Subcutaneous abdominal adipose tissue (tissue), 5 donors: ENCODE results near the gene CCDC126.

Source experiments
- H3K27ac ChIP-seq: one replicate; pipeline ENCODE4 v1.7.0; 2013; ENCODE audit warnings: low read depth, mild to moderate bottlenecking, inconsistent platforms, low read length, moderate library complexity
- H3K27me3 ChIP-seq, 5 donors: one replicate each; pipeline ENCODE4 v1.7.0; 2013; ENCODE audit warnings: low read length in 5 of 5, inconsistent platforms in 1 of 5; ENCODE audit not compliant: control insufficient read depth in 5 of 5, insufficient read depth in 4 of 5
- H3K36me3 ChIP-seq, 5 donors: one replicate each; pipeline ENCODE4 v1.7.0; 2013; ENCODE audit warnings: low read length in 5 of 5; ENCODE audit not compliant: control insufficient read depth in 5 of 5, insufficient read depth in 5 of 5
- H3K4me1 ChIP-seq, 5 donors: one replicate each; pipeline ENCODE4 v1.7.0; 2013; ENCODE audit warnings: low read length in 5 of 5, mild to moderate bottlenecking in 3 of 5, moderate library complexity in 1 of 5; ENCODE audit not compliant: control insufficient read depth in 5 of 5, insufficient read depth in 5 of 5
- H3K4me3 ChIP-seq, 5 donors: one replicate each; pipeline ENCODE4 v1.7.0; 2013; ENCODE audit warnings: low read length in 5 of 5, low read depth in 1 of 5
- H3K9ac ChIP-seq, 5 donors: one replicate each; pipeline ENCODE4 v1.7.0; 2013; ENCODE audit warnings: low read length in 5 of 5, mild to moderate bottlenecking in 4 of 5, moderate library complexity in 3 of 5
- H3K9me3 ChIP-seq, 5 donors: one replicate each; pipeline ENCODE4 v1.7.0; 2013; ENCODE audit warnings: low read length in 5 of 5; ENCODE audit not compliant: control insufficient read depth in 5 of 5
- donor health status: healthy.
- donor health status: healthy.
- donor health status: healthy.
- donor health status: healthy.
- donor health status: healthy.

The CCDC126 gene

DNA sequence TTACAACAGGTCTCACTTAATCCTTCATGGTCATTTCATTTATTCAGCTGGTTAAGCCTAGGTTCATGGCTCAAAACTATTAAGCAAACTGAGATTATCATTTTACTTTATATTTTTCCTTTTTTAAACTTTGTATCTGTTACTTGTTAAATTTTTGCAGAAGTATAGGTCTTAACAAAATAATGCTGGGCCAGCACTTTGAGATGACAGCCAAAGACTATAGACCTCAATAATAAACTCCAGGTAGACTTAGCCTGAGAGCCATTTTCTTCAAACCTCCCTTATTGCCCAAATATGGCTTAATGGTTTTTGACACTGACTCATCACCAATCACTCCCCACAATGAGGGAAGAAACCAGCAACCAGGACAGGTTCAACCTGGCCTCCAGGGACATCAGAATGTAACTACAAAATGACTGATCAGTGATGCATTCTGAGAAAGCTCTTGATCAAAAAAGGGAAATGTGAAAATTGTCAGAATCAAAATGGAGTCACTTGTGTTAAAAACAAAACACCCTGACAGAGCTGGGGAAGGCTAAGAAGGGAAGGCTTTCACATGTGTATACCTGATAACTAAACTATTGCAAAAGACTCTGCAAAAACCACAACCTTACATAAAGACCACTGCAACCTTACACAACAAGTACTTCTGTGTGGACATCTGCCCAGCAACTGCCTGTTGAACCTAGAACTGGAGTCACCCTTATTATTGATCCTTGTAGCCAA, 2.1 kb upstream of the CCDC126 start:
- H3K36me3 ChIP-seq: no peaks in the 10 kb centered on the region
- H3K27ac ChIP-seq: no peak overlapping the region
- H3K4me3 ChIP-seq: no peak overlapping the region
- H3K9ac ChIP-seq: no peak overlapping the region
- H3K27me3 ChIP-seq: no peaks in the 10 kb centered on the region
- peaks cover 1 to 26% (median 17%) of the 10 kb centered on the region in 5 donors for H3K4me1 ChIP-seq
- no peaks in the 10 kb centered on the region for H3K9me3 ChIP-seq

DNA sequence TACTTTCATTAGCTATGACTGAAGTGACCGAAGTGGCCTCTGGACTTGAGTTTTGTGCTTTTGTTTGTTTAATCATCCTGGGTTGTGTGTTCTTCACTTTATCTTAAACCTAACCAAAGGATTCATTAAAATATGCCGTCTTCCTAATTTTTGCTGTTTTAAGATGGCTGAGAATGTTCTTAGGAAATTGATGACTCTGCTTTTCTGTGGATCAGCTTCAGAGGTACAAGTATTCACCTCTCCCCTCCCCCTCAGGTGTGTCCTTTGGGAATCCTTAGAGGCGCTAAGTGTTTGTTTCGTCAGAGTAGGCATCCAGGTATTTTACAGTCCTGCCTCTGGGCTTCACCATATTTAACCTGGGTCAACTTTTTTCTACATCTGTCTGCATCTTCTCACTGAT, 1.1 kb downstream of the CCDC126 start:
- Histone ChIP-seq H3K27me3 (no peaks in the 10 kb centered on the region), H3K9ac (peak overlapping the region; percentile 88 to 96 (median 91)), H3K27ac (peak overlapping the region; percentile 91), H3K4me3 (peak overlapping the region; percentile 68 to 92 (median 79)), H3K9me3 (no peaks in the 10 kb centered on the region), H3K4me1 (peaks cover 1 to 33% (median 26%) of the 10 kb centered on the region in 5 donors), H3K36me3 (no peaks in the 10 kb centered on the region)

GRCh38 chr7:23600236-23600635, 3.1 kb downstream of the CCDC126 start:
- H3K4me3 ChIP-seq: no peak overlapping the region
- H3K27ac ChIP-seq: no peak overlapping the region
- no peaks in the 10 kb centered on the region for H3K36me3 ChIP-seq
- peaks cover 1 to 33% (median 26%) of the 10 kb centered on the region in 5 donors for H3K4me1 ChIP-seq
- H3K9me3 ChIP-seq: no peaks in the 10 kb centered on the region
- no peaks in the 10 kb centered on the region for H3K27me3 ChIP-seq
- no peak overlapping the region for H3K9ac ChIP-seq

DNA sequence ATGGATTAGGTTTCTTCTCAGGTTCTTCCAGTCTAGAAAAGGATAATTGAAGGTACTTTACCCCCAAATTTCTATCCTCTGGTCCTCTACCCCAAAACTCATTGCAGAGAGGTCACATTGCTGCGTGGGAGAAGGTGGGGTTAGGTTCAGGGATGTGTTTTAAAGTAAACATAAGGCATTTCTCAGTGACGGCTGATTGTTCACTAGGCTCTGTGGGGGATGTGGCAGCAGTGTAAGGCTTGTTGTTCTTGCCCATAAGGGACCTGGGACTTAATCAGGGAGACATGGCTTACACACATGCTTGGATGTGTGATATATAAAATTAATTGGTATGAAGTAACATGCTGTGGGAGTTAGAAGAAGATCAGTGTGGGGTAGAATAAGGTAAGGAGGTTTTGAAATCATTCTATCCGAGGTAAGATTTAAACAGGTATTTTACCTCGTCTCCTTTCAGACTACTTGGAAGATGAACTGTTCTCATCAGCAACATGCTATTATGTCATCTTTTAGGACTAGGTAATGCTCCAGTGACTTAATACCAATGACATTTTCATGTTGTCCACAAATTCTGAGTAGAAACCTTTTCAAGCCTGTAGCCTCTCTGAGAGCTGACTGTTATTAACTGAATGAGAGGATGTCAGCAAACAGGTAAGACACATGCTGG, 6.6 kb downstream of the CCDC126 start:
- Histone ChIP-seq H3K27me3 (no peaks in the 10 kb centered on the region), H3K9me3 (no peaks in the 10 kb centered on the region), H3K9ac (no peak overlapping the region), H3K4me1 (peaks cover 0 to 20% (median 9%) of the 10 kb centered on the region in 5 donors), H3K36me3 (no peaks in the 10 kb centered on the region), H3K4me3 (no peak overlapping the region), H3K27ac (no peak overlapping the region)

- Histone ChIP-seq H3K9me3 (no peaks in the 10 kb centered on the region), H3K27me3 (no peaks in the 10 kb centered on the region), H3K27ac (no peak overlapping the region), H3K36me3 (no peaks in the 10 kb centered on the region), H3K4me3 (no peak overlapping the region), H3K9ac (no peak overlapping the region), H3K4me1 (peaks cover 0 to 15% (median 5%) of the 10 kb centered on the region in 5 donors)
Measured at GRCh38 chr7:23604296-23604640, 7.1 kb downstream of the CCDC126 start.

DNA sequence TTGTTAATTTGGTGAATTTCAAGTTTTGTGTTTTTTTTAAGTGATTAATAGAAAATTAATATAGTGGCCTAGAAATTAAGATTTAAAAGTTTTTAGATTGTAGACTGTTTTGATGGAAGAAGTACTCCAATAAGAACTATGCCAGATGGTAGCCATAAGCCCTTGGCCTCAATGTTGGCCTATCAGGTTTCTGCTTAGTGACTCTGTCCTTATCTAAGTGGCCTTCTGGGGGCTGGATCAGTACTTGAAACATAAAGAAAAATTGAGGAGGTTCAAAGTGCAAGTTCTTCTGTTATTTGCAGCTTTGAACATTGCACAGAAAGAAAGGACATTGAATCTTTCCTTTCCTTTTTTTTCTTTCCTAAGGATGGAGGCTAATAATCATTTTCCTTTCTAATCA, 9.9 kb downstream of the CCDC126 start:
- H3K36me3 ChIP-seq: peaks cover 0 to 4% (median 0%) of the 10 kb centered on the region in 5 donors
- H3K4me1 ChIP-seq: no peaks in the 10 kb centered on the region
- no peaks in the 10 kb centered on the region for H3K27me3 ChIP-seq
- H3K4me3 ChIP-seq: no peak overlapping the region
- H3K9me3 ChIP-seq: no peaks in the 10 kb centered on the region
- H3K27ac ChIP-seq: no peak overlapping the region
- no peak overlapping the region for H3K9ac ChIP-seq

DNA sequence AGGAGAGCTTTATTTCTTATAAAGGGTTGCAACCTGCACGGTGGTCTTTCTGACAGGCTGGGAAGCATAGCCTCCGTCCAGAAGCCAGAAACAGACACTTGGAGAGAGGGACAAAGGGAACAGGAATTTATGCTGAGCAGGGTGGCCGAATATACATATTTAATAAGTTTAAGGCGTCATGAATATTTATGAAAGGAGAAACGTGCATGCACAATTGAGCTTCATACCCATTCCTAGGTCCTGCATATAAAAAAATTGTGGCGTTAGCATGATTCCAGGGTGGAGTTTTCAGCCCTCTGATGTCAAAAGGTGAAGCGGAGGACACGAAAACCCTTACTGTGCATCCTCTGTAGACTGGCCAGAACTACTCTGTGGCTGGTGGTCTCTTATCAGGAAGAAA, 10.7 kb downstream of the CCDC126 start:
- Histone ChIP-seq H3K36me3 (peaks cover 0 to 4% (median 0%) of the 10 kb centered on the region in 5 donors), H3K27ac (no peak overlapping the region), H3K4me3 (no peak overlapping the region), H3K9me3 (no peaks in the 10 kb centered on the region), H3K9ac (no peak overlapping the region), H3K4me1 (no peaks in the 10 kb centered on the region), H3K27me3 (no peaks in the 10 kb centered on the region)

GRCh38 chr7:23615331-23615730, 18.1 kb downstream of the CCDC126 start:
- Histone ChIP-seq H3K4me3 (no peak overlapping the region), H3K9ac (no peak overlapping the region), H3K4me1 (no peaks in the 10 kb centered on the region), H3K36me3 (peaks cover 2 to 16% (median 3%) of the 10 kb centered on the region in 5 donors), H3K27me3 (no peaks in the 10 kb centered on the region), H3K9me3 (peaks cover 5 to 25% (median 13%) of the 10 kb centered on the region in 5 donors), H3K27ac (no peak overlapping the region)

DNA sequence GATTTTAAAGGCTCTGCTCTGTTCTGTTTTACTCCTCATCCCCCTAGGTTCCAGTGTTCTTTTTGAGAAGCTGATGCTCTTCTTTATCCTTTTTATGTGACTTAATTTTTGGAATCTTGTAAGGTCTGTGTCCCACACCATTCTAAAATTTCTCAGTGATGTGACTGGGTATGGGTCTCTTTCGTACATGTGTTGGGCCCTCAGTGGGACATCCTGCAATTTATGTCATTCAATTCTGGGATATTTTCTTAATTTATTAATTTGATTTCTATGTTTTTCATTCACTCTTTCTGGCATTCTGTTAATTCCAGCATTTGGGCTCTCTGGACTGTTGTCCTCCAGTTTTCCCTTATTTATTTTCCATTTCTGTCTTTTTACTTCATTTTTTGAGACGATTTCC, 19.4 kb downstream of the CCDC126 start:
- Histone ChIP-seq H3K9ac (no peak overlapping the region), H3K27me3 (no peaks in the 10 kb centered on the region), H3K4me3 (no peak overlapping the region), H3K36me3 (peaks cover 0 to 11% (median 3%) of the 10 kb centered on the region in 5 donors), H3K9me3 (peaks cover 5 to 25% (median 13%) of the 10 kb centered on the region in 5 donors), H3K27ac (no peak overlapping the region), H3K4me1 (no peaks in the 10 kb centered on the region)

DNA sequence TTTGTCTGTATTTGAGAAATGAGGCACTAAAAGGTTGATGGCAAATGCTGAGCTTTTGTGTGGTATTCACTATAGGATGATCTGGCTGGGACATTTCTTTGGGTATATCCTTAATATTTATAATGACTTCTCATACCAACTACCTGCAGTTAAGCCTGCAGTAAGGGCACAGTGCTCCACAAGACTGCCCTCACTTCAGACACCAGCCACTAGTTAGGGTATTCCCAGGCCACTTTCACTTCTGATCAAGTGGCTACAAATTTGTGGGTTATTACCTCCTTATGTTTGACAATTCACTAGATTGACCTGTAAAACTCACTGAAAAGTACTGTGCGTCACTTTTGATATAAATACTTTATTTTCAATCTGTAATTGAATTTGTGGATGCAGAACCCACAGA, 20.3 kb downstream of the CCDC126 start:
- Histone ChIP-seq H3K9me3 (peaks cover 5 to 25% (median 13%) of the 10 kb centered on the region in 5 donors), H3K9ac (no peak overlapping the region), H3K4me3 (no peak overlapping the region), H3K4me1 (peaks cover 0 to 3% (median 2%) of the 10 kb centered on the region in 5 donors), H3K27me3 (no peaks in the 10 kb centered on the region), H3K27ac (no peak overlapping the region), H3K36me3 (peaks cover 0 to 11% (median 3%) of the 10 kb centered on the region in 5 donors)
